Measurements from ENCODE around the gene PRDM16. TPM values are rescaled to one million over a fixed set of nuclear protein-coding genes. Genes with fewer than 3 reads are reported as not detected.

Gene PRDM16
- total RNA-seq, 4 donors from 2014 or later: 0.26 to 7.7 (median 0.35) TPM; not detected in 1

DNA sequence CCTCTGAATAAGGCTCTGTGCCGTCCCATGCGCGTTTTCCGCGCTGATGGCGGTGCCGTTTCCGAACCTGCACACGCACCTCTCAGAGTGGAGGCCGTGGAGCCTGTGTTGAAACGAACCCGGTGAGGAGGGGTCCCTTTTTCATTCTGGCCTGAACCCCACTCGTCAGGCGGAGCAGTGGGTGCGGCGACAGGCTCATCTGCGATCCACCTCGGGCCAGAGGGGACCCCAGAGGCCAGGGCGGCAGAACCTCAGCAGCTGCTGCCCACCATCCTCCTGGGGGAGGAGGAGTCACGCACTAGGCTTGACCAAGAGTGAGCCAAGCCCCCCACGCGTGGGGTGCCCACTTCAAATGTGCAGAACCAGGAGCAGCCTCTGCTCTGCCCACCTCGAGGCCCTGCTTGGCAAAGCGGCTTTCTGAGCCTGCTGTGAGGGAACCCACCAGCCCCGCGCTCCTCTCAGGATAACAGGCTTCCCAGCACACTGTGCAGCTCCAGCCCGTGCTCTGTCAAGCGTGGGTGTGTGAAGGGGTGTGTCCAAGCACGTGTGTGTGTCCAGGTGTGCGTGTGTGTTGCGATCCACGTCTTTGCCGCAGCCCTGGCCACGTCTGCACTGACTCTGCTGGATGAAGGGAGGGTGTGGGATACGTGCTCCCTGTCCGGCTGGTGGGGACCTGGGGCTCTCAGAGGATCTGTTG, 6.8 kb downstream of the PRDM16 start:
- H3K9me3 ChIP-seq: no peaks in the 10 kb centered on the region
- TF ChIP-seq POLR2A (IDR thresholded peaks at IDR 0.05): no peak
- TF ChIP-seq, protein P1, sequence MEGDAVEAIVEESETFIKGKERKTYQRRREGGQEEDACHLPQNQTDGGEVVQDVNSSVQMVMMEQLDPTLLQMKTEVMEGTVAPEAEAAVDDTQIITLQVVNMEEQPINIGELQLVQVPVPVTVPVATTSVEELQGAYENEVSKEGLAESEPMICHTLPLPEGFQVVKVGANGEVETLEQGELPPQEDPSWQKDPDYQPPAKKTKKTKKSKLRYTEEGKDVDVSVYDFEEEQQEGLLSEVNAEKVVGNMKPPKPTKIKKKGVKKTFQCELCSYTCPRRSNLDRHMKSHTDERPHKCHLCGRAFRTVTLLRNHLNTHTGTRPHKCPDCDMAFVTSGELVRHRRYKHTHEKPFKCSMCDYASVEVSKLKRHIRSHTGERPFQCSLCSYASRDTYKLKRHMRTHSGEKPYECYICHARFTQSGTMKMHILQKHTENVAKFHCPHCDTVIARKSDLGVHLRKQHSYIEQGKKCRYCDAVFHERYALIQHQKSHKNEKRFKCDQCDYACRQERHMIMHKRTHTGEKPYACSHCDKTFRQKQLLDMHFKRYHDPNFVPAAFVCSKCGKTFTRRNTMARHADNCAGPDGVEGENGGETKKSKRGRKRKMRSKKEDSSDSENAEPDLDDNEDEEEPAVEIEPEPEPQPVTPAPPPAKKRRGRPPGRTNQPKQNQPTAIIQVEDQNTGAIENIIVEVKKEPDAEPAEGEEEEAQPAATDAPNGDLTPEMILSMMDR (IDR thresholded peaks at IDR 0.05): no peak
- no peak for DNase-seq
- H3K36me3 ChIP-seq: no peaks in the 10 kb centered on the region
- peaks cover 8 to 18% of the 10 kb centered on the region in 2 donors for H3K27me3 ChIP-seq
- no peak overlapping the region for H3K4me3 ChIP-seq
- H3K27ac ChIP-seq: no peak overlapping the region
- intact Hi-C loops (cut with DNase I; ENCODE audit: low total_unique reads): no loop called here
- peaks cover 0 to 8% of the 10 kb centered on the region in 2 donors for H3K4me1 ChIP-seq

DNA sequence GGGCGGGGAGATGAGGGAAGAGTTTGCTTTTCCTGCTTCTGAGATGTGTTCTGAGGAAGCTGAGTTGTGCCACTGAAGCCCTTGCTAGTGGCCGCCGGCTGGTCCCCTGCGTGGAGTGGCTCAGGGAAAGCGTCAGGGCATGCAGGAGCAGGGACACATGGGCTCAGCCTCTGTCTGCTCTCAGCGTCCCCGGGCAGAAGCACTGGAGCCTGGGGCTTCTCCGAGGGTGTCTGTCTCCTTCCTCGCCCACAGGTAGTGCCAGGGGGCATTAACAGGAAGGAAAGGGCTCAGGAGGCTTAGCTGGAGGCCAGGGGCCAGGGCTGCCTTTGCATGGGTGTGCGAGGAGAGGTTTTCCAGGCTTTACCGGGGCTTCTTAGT, 7.3 kb downstream of the PRDM16 start:
- Histone ChIP-seq H3K4me3 (no peak overlapping the region), H3K9me3 (no peaks in the 10 kb centered on the region), H3K27me3 (peaks cover 8 to 18% of the 10 kb centered on the region in 2 donors), H3K36me3 (no peaks in the 10 kb centered on the region), H3K4me1 (peaks cover 0 to 7% of the 10 kb centered on the region in 2 donors), H3K27ac (no peak overlapping the region)
- no peak for DNase-seq
- TF ChIP-seq, protein P1 (IDR thresholded peaks at IDR 0.05): no peak
- TF ChIP-seq POLR2A (IDR thresholded peaks at IDR 0.05): no peak
- intact Hi-C loops (cut with DNase I; ENCODE audit: low total_unique reads): no loop called here

DNA sequence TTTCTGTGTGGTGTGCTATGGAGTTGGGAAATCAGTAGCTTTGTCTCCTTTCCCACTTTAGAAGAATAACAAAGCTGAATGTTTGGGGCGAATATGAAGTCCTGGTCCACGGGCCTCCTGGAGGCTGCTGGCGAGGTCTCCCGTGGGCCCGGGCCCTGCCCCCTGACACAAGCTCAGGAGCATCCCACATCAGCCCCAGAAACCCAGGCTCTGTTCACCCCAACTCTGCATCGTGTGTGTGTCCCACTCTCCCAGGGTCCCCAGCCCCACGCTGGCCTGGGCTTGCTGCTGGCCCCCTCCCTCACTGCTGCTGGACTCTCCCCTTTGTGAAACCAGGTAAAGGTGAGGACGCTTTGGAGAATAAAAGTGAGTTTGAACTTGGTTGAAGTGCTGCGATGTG, 8.1 kb downstream of the PRDM16 start:
- H3K9me3 ChIP-seq: no peaks in the 10 kb centered on the region
- no peak overlapping the region for H3K27ac ChIP-seq
- no peak overlapping the region for H3K4me3 ChIP-seq
- no peaks in the 10 kb centered on the region for H3K36me3 ChIP-seq
- H3K27me3 ChIP-seq: peaks cover 7 to 17% of the 10 kb centered on the region in 2 donors
- TF ChIP-seq, protein P1 (IDR thresholded peaks at IDR 0.05): no peak
- TF ChIP-seq POLR2A (IDR thresholded peaks at IDR 0.05): no peak
- intact Hi-C loops (cut with DNase I; ENCODE audit: low total_unique reads): no loop called here
- no peak for DNase-seq
- peaks cover 0 to 7% of the 10 kb centered on the region in 2 donors for H3K4me1 ChIP-seq

DNA sequence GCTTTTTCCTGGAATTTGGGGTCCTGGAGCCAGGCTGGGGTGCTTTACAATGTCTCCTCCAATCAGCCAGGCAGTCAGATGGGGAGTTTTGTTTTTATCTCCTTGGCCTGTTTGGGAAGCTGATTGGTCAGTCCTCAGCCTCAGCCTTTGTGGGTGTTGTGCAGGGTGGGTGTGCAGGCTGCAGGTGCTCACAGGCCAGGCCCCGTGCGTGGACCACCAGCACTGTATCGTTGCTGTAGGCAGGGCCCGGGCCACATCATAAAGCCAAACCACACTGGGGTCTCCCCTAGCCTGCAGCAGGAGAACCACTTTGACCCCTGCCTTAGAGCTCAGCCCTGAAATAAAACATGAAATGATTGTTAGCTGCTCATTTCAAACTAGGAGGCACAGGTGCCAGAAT, 8.6 kb downstream of the PRDM16 start:
- Histone ChIP-seq H3K27ac (no peak overlapping the region), H3K27me3 (peaks cover 3 to 12% of the 10 kb centered on the region in 2 donors), H3K4me3 (no peak overlapping the region), H3K4me1 (peaks cover 0 to 7% of the 10 kb centered on the region in 2 donors), H3K9me3 (no peaks in the 10 kb centered on the region), H3K36me3 (no peaks in the 10 kb centered on the region)
- no peak for DNase-seq
- intact Hi-C loops (cut with DNase I; ENCODE audit: low total_unique reads): no loop called here
- TF ChIP-seq, protein P1 (IDR thresholded peaks at IDR 0.05): no peak
- no peak for TF ChIP-seq POLR2A (IDR thresholded peaks at IDR 0.05)

DNA sequence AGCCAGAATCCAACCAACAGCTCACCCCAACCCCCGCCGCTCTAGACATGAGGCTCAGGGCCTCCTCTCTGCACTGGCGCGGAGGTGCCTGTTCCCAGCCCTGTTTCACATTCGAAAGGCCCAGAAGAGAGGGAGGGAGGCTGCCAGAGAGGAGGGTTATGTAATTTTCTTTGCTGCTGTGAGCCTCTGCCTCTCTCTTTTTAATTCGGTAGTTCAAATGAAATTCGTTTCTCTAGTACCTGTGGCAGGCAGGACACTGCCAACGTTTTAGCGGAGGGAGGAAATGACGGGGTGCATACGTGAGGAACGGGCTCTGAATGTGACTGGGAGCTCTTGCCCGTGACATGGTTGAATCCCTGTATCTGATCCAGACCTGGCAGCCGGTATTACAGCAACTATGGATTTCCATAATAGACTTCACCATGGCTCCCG, 9.4 kb downstream of the PRDM16 start:
- Histone ChIP-seq H3K4me1 (peaks cover 0 to 4% of the 10 kb centered on the region in 2 donors), H3K9me3 (no peaks in the 10 kb centered on the region), H3K27me3 (peaks cover 0 to 5% of the 10 kb centered on the region in 2 donors), H3K27ac (no peak overlapping the region), H3K4me3 (no peak overlapping the region), H3K36me3 (no peaks in the 10 kb centered on the region)
- TF ChIP-seq POLR2A (IDR thresholded peaks at IDR 0.05): no peak
- TF ChIP-seq, protein P1 (IDR thresholded peaks at IDR 0.05): no peak
- DNase-seq: no peak
- intact Hi-C loops (cut with DNase I; ENCODE audit: low total_unique reads): no loop called here

Measured in uterus (tissue), 4 donors.